HG03135 (cell line): Measurements from ENCODE around the gene KMT2B.
A peak's percentile ranks its signal among the peaks of the same experiment; 100 is the strongest.
"Not testable (repeated sequence)": the region's sequence is repeated elsewhere in the genome, so short reads cannot be mapped to it uniquely, and the experiment has no call there.

Experiments
- ATAC-seq: cut with Tn5 transposase; IDR thresholded peaks from one replicate; pipeline ENCODE4 v1.9.1; 2021; ENCODE audit warnings: mild to moderate bottlenecking, moderate library complexity; ENCODE audit not compliant: unreplicated experiment

The KMT2B gene

DNA sequence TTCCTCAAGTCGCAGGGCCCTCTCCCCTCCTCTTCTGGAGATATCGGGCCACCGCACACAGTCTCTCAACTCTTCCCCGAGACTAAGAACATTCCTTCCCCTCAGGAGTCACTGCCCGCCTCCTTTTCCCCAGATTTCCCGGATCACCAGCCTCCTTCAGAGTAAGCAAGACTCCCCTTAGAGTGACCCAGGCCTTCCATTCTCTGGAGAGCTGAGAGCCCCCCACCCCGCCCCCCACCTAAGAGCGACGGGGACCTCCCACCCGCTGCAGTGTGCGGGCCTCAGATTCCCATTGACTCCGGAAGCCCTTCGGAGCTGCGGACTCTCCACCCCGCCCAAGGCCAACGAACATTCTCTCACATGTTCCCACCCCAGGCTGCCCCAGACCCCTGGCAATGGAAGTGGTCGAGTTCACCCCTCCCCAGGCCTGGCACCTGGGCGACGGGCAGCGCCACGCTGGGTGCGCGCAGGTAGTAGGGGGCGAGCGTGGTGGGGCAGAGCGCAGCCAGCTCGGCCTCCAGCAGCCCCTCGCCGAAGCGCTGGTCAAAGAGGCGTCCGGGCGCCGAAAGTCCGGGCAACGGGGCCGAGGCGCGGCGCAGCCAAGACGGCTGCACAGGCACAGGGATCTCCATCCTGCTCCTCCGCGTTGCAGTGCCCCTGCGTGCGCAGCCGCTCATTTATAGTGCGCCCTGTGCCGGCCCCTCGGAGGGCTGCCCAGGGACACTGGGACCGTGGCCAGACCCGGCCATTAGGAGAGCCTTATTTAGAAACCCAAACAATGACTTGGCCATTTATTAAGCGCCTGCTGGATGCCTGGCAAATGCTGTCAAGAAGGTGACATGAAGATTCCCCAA, 38.8 kb downstream of the KMT2B start, which contains the start of gene HSPB6:
Gene HSPB6, minus strand, starts transcription at position 653 of the 854 bp plus-strand sequence. Its CDS starts 21 bp downstream, at position 632.
- no peak for ATAC-seq

GRCh38 chr19:35757231-35757748, 39.5 kb downstream of the KMT2B start:
- ATAC-seq = no peak

DNA sequence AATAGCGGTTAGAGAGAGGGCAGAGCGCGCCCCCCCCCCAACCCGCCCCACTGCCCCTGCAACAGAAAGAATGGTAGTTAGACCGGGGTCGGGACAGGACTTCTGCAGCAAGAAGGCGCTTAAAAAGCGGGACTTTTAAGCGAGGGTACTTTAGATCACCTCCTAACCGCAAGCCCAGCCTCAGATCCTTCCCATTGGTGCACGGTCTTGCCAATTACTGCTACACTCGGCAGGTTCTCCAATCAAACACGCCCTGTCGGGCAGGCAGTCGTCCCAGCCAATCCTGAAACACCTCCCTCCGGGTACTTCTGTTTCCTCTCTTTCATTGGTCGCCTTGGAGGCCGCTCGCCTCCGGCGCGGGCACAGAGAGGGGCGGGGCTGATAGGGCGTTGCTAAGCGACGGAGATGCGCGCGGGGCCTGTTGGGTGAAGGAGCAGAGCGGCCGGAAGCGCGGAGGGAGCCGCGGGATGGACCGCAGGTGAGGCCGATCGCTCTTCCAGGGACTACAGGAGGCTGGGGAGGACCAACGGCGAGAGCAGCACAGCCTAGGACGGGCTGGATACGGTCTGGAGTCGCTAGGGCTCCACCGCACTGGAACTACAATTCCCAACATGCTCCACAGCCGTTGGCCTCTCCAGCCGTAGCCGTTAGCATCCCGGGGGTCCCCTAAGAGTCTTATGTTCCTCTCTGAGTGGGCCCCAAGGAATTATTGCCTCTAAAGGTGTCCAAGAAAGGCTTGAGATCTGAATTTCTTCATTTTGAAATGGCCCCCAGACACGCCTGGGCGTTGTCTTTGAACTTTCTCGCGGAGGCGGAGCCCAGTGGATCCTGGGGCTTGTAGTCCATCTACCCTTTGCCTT, 40.2 kb downstream of the KMT2B start, which contains the start of gene PROSER3:
Gene PROSER3, plus strand, starts transcription at position 428 of the 860 bp plus-strand sequence. Its CDS starts 40 bp downstream, at position 468.
- peak; percentile 94 for ATAC-seq

DNA sequence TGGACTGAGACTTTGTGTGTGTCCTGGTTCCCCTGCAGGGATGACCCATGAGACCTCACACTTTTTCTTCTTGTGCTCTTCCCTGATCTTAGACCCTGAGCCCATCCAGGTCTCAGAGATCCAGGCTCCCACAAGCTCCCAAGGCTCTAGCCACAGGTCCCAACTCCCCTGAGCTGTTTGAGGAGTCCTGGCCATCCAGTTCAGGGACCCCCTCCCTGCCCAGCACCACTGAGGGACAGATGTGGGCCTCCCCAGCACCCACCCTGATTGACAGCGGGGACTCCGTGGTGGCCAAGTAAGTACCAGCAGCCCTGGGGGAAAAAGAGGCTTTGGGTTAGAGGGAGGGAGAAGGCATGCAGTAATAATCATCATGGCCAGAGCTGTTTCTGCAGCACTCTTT, 41.9 kb downstream of the KMT2B start:
- ATAC-seq = no peak

DNA sequence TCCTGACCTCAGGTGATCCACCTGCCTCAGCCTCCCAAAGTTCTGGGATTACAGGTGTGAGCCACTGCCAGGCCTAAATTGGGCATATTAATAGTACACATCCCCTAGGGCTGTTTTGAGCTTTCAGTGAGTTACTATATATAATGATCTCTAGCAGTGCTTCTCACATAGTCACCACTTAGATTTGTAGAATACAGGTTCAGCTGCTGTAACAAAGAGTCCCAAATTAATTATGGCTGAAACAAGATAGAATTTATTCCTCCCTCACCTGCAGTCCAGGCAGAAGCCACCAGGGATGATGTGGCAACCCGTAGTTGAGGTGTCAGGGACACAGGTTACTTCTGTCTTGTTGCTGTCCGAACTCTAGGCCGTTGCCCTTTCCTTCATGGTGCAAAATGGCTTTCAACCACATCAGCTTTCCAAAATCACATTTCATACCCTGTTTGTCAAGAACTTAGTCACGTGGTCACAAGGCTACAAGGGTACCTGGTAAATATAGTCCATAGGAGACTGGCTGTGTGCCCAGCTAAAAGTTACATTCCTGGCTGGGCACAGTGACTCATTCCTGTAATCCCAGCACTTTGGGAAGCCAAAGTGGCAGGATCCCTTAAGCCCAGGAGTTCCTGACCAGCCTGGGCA, 43.0 kb downstream of the KMT2B start:
- ATAC-seq = no peak

- ATAC-seq = no peak
These were observed 46.9 kb downstream of the KMT2B start for GRCh38 chr19:35764432-35765315.

DNA sequence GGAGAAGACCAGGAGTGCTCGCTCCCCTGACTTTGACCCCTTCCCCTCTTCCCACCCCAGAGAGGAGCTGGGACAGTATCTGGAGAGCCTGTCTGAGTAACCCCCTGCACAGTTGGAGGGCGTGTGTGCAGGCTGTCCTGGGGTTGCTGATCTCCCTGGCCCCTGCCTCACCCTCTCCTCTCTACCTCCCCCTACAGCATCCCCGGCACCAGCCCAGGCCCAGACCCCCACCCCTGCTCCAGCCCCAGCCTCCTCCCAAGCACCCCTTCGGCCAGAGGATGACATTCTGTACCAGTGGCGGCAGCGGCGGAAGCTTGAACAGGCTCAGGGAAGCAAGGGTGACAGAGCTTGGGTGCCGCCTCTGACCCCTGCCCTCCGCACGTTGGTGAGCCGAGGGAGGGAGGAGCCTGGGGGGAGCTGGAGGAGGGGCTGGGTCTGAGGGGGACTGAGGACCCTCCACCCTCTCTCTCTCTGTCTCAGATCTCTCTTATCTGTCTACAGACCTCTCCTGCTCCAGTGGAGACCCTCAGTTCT, 48.8 kb downstream of the KMT2B start:
- ATAC-seq = no peak

DNA sequence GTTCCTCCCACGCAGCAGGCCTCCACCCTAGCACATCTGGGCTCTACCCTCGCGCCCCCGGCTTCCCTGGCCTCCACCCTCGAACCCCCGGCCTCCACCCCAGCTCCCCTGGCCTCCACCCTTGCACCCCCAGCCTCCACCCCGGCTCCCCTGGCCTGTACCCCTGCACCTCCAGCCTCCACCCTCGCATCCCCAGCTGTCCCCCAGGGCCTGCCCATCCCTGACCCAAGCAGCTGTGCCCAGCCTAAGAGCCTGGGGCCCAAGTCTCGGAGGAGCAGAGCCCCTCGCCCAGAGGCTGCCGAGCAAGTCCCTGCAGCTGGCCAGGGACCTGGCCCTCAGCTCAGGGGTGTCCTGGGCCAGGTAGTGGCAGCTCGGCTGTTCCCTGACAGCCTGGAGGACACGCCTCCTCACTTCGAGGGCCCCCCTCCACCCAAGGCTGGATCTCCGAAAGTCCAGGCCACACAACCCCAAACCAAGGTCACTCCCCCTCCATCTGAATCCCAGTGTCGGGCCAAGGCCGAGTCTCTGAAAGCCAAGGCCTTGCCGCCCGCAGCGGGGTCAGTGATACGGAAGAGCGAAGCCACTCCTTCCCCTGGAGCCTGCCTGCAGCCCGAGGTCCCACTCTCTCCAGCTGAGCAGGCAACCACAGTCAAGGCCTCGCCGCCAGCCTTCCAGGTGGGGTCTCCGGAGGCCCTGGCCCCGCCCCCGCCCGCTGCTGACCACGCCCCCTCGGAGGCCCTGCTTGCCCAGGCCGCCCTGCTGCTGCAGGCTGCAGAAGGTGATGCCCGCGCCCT, 49.7 kb downstream of the KMT2B start:
- ATAC-seq = no peak

DNA sequence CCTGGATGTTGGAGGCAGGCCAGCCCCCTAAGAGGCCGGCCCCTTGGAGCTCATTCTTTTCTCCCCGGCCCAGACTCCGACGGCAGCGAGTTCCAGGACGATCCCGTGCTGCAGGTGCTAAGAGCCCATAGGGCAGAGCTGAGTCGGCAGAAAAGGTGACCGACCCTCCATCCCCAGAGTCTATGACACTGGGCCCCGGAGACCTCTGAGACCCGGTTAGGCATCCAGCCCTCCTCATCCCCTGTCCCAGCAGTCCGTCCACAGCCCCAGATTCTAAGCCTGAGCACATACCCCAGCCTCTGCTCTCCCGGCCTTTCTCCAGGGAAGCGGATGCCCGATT, 50.2 kb downstream of the KMT2B start:
- ATAC-seq = no peak

DNA sequence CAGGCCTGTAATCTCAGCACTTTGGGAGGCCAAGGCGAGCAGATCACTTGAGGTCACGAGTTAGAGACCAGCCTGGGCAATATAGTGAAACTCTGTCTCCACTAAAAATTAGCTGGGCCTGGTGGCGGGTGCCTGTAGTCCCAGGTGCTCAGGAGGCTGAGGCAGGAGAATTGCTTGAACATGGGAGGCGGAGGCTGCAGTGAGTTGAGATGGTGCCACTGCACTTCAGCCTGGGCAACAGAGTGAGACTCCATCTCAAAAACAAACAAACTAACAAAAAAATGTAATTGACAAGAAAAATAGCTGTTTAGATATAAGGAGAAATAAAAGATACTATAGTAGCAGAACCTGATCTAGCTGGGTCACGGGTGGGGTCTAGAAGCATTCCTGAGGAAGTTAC, 54.6 kb downstream of the KMT2B start:
- ATAC-seq = not testable (repeated sequence)

DNA sequence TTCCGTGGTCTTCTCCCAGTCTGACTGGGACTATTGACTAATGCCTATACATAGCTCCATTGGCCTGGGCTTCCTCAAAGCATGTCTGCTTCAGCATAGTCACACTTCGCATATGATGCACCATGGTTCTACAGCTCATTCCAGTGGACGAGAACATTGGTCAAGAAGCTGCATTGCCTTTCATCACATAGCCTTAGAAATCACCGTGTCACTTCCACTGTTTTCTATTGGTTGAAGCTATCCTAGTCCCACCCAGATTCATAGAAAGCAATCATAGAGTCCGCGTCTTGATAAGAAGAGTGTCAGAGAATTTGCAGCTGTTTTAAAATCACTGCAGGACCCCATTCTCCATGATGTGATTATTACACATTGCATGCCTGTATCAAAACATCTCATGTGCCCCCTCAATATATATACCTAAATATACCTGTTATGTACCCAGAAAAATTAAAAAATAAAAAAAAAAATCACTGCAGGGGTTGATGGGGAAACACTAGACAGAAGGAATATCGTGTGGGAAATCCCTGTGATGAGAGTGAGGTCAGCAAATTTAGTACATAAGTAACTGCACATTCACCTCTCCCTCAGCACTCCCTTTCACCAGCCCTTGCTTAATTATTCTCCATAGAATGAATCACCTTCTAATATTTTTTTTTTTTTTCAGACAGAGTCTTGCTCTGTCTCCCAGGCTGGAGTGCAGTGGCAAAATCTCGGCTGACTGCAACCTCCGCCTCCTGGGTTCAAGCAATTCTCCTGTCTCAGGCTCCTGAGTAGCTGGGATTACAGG, 55.4 kb downstream of the KMT2B start:
- no peak for ATAC-seq

- ATAC-seq = no peak
These were observed 56.7 kb downstream of the KMT2B start for GRCh38 chr19:35774274-35775045.

DNA sequence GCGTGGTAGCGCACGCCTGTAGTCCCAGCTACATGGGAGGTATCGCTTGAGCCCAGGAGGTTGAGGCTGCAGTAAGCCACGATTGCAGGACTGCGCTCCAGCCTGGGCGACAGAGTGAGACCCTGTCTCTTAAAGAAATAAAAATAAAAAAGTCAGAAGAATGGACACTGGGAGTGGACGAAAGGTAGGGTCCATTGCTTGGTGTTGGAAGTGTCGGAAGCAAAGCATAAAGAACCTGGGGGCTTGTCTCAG, 57.2 kb downstream of the KMT2B start:
- peak; percentile 3 for ATAC-seq

GRCh38 chr19:35775298-35776101, 57.7 kb downstream of the KMT2B start, which contains the start of gene ARHGAP33:
Gene ARHGAP33 (plus strand): TSS chr19:35775564. CDS start chr19:35775659, 95 bp downstream.
- peak; percentile 93 for ATAC-seq

- no peak for ATAC-seq
These were observed 58.4 kb downstream of the KMT2B start for GRCh38 chr19:35776102-35776788.
